Right lobe of liver (tissue), 4 donors: ENCODE data around the gene TM2D3.

Experiments used
- POLR2A ChIP-seq: fragments of 450-650 bp; IDR thresholded peaks from one replicate; pipeline ENCODE4 v1.6.1; 2017; ENCODE audit warnings: antibody characterized with exemption, mild to moderate bottlenecking
- TF ChIP-seq, protein P1 (sequence below), 4 donors: fragments of 200-600 bp in 3 of 4; fragments of 450-650 bp in 1 of 4; IDR thresholded peaks; one replicate each; pipeline versions ENCODE4 v1.5.1 to v1.8.0; 2016 to 2022; ENCODE audit warnings: antibody characterized with exemption in 4 of 4, mild to moderate bottlenecking in 2 of 4
- donor health status: DM: no; HTN: no; CAD: no.
- donor health status: DM: no; HTN: no; CAD: no.
- donor health status: DM: no; HTN: yes; CAD: no.

DNA sequence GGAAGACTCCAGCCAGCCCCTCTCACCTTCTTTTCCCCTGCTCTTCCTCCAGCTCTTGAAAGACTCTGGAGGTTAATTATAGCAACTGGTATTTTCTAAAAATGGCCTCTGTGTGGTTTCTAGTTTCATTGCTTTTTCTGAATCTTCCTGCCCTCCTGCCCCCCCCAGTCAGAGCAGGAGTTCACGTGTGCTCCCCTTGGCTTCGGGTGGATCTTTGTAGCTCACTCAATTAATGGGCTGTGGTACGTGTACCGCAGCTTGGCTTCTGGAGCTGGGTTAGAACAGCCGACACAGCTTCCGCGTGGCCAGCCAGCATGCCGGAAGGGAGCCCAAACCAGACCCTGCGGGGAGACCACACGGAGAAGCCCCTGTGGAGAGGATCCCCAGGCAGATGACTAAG lies 31.5 kb downstream of the TM2D3 start:
- TF ChIP-seq, protein P1, sequence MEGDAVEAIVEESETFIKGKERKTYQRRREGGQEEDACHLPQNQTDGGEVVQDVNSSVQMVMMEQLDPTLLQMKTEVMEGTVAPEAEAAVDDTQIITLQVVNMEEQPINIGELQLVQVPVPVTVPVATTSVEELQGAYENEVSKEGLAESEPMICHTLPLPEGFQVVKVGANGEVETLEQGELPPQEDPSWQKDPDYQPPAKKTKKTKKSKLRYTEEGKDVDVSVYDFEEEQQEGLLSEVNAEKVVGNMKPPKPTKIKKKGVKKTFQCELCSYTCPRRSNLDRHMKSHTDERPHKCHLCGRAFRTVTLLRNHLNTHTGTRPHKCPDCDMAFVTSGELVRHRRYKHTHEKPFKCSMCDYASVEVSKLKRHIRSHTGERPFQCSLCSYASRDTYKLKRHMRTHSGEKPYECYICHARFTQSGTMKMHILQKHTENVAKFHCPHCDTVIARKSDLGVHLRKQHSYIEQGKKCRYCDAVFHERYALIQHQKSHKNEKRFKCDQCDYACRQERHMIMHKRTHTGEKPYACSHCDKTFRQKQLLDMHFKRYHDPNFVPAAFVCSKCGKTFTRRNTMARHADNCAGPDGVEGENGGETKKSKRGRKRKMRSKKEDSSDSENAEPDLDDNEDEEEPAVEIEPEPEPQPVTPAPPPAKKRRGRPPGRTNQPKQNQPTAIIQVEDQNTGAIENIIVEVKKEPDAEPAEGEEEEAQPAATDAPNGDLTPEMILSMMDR (IDR thresholded peaks at IDR 0.05) = no peak
- no peak for TF ChIP-seq POLR2A
